GM19099 (cell line): ENCODE measurements around the gene PDIA6.

Experiments used
- POLR2A ChIP-seq: IDR thresholded peaks from 3 replicates; pipeline ENCODE4 v1.6.1; 2011; ENCODE audit warnings: low read depth; ENCODE audit not compliant: insufficient read length; ENCODE audit errors: extremely low read depth

The PDIA6 gene

GRCh38 chr2:10765461-10765860 is 47.1 kb downstream of the PDIA6 start:
- no peak for TF ChIP-seq POLR2A

GRCh38 chr2:10764896-10765295 is 47.7 kb downstream of the PDIA6 start:
- TF ChIP-seq POLR2A = no peak

- no peak for TF ChIP-seq POLR2A
These were observed 48.3 kb downstream of the PDIA6 start for GRCh38 chr2:10764096-10764785.

DNA sequence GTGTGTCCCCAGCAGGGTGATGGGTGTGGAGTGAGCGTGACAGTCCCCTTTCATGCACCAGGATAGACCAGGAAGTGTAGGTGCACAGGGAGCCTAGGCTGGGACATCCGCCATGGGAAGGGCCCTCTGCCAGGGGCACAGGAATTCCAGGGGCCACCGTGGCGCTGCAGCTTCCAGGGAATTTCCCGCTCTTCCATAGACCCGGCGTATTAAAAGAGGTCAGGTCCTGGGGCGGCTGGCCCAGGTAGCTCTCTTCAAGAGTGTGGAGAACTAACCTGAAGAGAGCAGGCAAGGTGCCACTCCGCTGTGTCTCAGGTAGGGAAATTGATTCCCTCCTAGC is 49.2 kb downstream of the PDIA6 start:
- TF ChIP-seq POLR2A = no peak

DNA sequence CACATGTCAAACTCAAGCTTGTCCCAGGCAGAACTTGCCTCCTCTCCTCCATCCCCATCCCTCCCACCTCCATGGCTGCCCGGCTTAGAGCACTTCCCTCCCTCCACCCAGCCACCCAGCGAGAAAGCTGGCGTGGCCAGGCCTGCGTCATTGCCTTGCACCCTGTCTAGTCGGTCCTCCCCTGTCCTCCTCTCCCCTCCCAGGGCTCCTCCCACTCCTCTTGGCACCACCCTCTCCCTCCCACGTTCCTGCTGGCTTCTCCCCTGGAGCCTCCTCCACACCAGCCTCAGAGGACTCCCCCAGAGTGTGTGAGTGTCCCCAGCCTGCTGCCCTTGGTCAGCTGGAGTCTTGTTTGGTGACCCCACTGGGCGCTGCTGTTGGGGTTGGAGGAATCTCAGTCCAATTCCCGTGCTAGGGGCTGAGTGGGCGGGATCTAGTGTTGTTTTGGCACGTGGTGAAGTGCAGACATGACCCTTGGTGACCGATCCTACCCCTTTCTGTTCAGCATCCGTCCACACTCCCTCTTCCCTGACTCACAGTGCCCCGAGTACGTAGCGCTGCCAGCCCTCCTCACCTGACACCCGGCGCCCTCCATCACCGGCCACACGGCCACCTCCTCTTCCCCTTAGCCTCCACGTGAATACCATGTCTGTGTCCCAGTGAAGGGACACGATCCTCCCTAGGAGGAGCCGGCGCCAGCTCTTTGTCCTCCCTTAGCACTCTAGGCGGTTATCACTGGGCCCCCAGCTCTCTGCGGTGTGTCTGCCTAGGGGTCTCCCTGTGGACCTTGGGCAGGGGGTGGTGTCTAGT is 49.7 kb downstream of the PDIA6 start:
- TF ChIP-seq POLR2A = no peak

GRCh38 chr2:10761591-10761990 is 51.0 kb downstream of the PDIA6 start:
- no peak for TF ChIP-seq POLR2A

- TF ChIP-seq POLR2A = no peak
These were observed 51.6 kb downstream of the PDIA6 start for GRCh38 chr2:10760794-10761504.

GRCh38 chr2:10759151-10759714 is 53.4 kb downstream of the PDIA6 start:
- TF ChIP-seq POLR2A = no peak

DNA sequence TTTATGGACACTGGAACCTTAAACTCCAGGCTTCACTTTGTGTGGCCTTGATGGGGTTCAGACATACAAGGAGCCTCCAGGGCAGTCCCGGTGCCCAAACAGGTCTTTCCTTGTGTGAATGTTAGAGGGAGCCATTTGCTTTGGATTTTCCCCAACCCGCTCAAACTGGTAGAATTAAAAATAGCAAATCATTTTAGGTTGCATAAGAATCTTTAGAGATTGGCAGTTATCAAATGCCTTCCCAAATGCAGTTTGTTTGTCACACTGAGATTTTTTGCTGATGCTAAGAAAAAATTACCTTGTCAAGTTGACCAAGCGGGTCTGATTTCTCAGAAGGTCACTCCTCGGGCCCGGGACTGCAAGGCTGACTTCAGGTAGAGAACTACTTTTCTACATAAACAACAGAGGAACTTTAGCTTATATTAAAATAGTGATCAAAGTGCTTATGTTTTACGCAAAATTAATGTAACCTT is 54.7 kb downstream of the PDIA6 start:
- TF ChIP-seq POLR2A = no peak

- no peak for TF ChIP-seq POLR2A
These were observed 57.0 kb downstream of the PDIA6 start for GRCh38 chr2:10755621-10756020.

- TF ChIP-seq POLR2A = no peak
These were observed 58.7 kb downstream of the PDIA6 start for GRCh38 chr2:10753876-10754275.

DNA sequence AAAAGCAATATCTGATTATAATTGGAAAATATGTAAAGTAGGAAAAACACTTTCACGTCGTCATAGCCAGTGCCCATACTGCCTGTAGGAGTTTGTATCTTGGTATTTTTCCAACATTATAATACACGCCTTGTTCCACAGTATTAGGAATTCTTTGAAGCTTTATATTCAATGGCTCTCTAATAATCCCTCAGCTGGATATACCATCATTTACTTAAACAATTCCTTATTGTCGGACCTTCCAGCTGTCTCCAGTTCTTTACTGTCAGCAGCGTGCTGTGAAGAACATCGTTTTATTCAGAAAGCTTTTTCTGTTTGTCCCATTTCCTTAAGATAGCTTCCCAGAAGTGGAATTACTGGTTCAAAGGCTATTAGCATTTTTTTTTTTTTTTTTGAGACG is 59.4 kb downstream of the PDIA6 start:
- TF ChIP-seq POLR2A = no peak

- TF ChIP-seq POLR2A = no peak
These were observed 60.3 kb downstream of the PDIA6 start for GRCh38 chr2:10752236-10752635.

GRCh38 chr2:10750610-10751009 is 62.0 kb downstream of the PDIA6 start:
- no peak for TF ChIP-seq POLR2A

DNA sequence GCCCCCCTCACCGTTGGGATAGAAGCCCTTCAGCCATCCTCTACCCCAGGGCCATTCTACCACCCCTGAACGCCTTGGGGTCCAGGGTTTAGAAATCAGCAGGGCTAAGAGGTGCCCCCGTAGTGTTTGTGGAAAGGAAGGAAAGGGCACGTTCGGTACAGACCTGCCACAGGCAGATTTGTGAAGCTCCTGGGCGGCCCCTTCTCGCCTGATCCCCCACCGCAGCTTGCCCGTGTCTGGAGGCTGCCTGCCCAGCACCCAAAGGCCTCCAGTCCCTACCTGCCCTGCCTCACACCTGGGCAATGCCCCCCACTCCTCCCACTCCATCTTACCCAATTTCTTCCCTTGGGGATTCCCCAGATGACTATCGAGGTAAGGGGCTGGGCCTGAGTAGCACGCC is 69.9 kb downstream of the PDIA6 start:
- TF ChIP-seq POLR2A = no peak
